ENCODE data around the gene TIMP4. TPM values are rescaled to one million over a fixed set of nuclear protein-coding genes. Genes with fewer than 3 reads are reported as not detected.

The TIMP4 gene
- polyA plus RNA-seq, 1 experiment = 1.8 TPM

GRCh38 chr3:12159227-12159601, 502 bp upstream of the TIMP4 start:
- POLR2A ChIA-PET = no interaction called here
- H3K36me3 ChIP-seq (ENCODE audit: control insufficient read depth, insufficient read depth, low read length) = no peaks in the 10 kb centered on the region
- no peaks in the 10 kb centered on the region for H3K27me3 ChIP-seq (ENCODE audit: control insufficient read depth, insufficient read depth, low read length)
- CTCF ChIA-PET = interaction anchor here (1.0 to 1.3 kb wide), 3 partner anchors 16 to 321 kb away, joined by 4 to 5 read pairs (median 5); no protein-coding TSS in a partner anchor
- H3K4me3 ChIP-seq (ENCODE audit: low read depth, low read length) = no peak overlapping the region
- no peak for TF ChIP-seq CTCF (IDR thresholded peaks at IDR 0.05; ENCODE audit: insufficient read depth, low read depth, low read length)
- DNase-seq (ENCODE audit: low read depth) = no peak

DNA sequence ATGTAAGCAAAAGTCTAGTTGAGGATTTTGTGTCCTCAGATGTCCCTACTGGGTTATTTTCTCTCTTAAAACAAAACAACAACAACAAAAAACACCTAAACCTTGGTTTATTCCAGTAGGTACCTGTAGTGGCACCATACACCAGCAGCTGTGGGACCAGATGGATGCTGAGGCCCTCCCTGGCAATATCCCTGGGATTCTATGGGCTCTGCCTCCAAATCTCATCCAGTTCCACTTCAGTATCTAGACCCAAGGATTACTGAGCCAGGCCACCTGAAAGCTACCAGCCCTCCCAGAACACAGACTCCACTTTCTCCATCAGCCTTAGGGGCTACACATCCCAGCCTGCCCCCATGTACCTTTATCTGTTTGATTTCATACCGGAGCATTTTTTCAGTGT, 1.7 kb downstream of the TIMP4 start:
- no peak overlapping the region for H3K4me3 ChIP-seq (ENCODE audit: low read depth, low read length)

GRCh38 chr3:12155828-12156227, 2.9 kb downstream of the TIMP4 start:
- Histone ChIP-seq H3K4me3 (ENCODE audit: low read depth, low read length) (no peak overlapping the region), H3K36me3 (ENCODE audit: control insufficient read depth, insufficient read depth, low read length) (no peaks in the 10 kb centered on the region), H3K27me3 (ENCODE audit: control insufficient read depth, insufficient read depth, low read length) (peaks cover 6% of the 10 kb centered on the region)
- TF ChIP-seq CTCF (IDR thresholded peaks at IDR 0.05; ENCODE audit: insufficient read depth, low read depth, low read length) = no peak
- no peak for DNase-seq (ENCODE audit: low read depth)
- CTCF ChIA-PET = interaction anchor here (1.2 to 2.9 kb wide), 6 partner anchors 17 to 381 kb away, joined by 4 to 11 read pairs (median 7); no protein-coding TSS in a partner anchor
- POLR2A ChIA-PET = interaction anchor here (0.6 kb wide), 1 partner anchor 23 kb away, joined by 11 read pairs; no protein-coding TSS in a partner anchor

More for the DNA sequence above, 1.7 kb downstream of the TIMP4 start:
- H3K27me3 ChIP-seq (ENCODE audit: control insufficient read depth, insufficient read depth, low read length) = peaks cover 4% of the 10 kb centered on the region
- no peak for TF ChIP-seq CTCF (IDR thresholded peaks at IDR 0.05; ENCODE audit: insufficient read depth, low read depth, low read length)
- POLR2A ChIA-PET = no interaction called here
- DNase-seq (ENCODE audit: low read depth) = no peak
- H3K36me3 ChIP-seq (ENCODE audit: control insufficient read depth, insufficient read depth, low read length) = no peaks in the 10 kb centered on the region
- CTCF ChIA-PET = interaction anchor here (1.2 kb wide), 1 partner anchor 19 kb away, joined by 5 read pairs; no protein-coding TSS in a partner anchor

- POLR2A ChIA-PET = interaction anchor here (0.6 kb wide), 1 partner anchor 24 kb away, joined by 11 read pairs; no protein-coding TSS in a partner anchor
- TF ChIP-seq CTCF (IDR thresholded peaks at IDR 0.05; ENCODE audit: insufficient read depth, low read depth, low read length) = no peak
- Histone ChIP-seq H3K36me3 (ENCODE audit: control insufficient read depth, insufficient read depth, low read length) (no peaks in the 10 kb centered on the region), H3K4me3 (ENCODE audit: low read depth, low read length) (no peak overlapping the region), H3K27me3 (ENCODE audit: control insufficient read depth, insufficient read depth, low read length) (peaks cover 6% of the 10 kb centered on the region)
- CTCF ChIA-PET = interaction anchor here (1.2 to 2.9 kb wide), 6 partner anchors 17 to 382 kb away, joined by 4 to 11 read pairs (median 7); no protein-coding TSS in a partner anchor
- no peak for DNase-seq (ENCODE audit: low read depth)
Observed at GRCh38 chr3:12155264-12155663, 3.4 kb downstream of the TIMP4 start.

GRCh38 chr3:12154151-12154550, 4.6 kb downstream of the TIMP4 start:
- Histone ChIP-seq H3K4me3 (ENCODE audit: low read depth, low read length) (no peak overlapping the region), H3K36me3 (ENCODE audit: control insufficient read depth, insufficient read depth, low read length) (no peaks in the 10 kb centered on the region), H3K27me3 (ENCODE audit: control insufficient read depth, insufficient read depth, low read length) (peaks cover 11% of the 10 kb centered on the region)
- DNase-seq (ENCODE audit: low read depth) = no peak
- CTCF ChIA-PET = interaction anchor here (2.0 to 2.9 kb wide), 3 partner anchors 19 to 325 kb away, joined by 6 to 11 read pairs (median 9); no protein-coding TSS in a partner anchor
- no peak for TF ChIP-seq CTCF (IDR thresholded peaks at IDR 0.05; ENCODE audit: insufficient read depth, low read depth, low read length)
- POLR2A ChIA-PET = no interaction called here

Measured in BJ (cell line).